PC-3 (cell line): ENCODE results near the gene S1PR2. TPM values are rescaled to one million over a fixed set of nuclear protein-coding genes. Genes with fewer than 3 reads are reported as not detected.

ENCODE experiments used
- ATAC-seq: fragments of 200-7000 bp; cut with Tn5 transposase; 2 replicates; pipeline ENCODE4 v1.9.1; 2020; ENCODE audit warnings: mild to moderate bottlenecking, moderate library complexity
- BruUV-seq: library from RNA; stranded (reverse); fragments of 400-500 nt; replicated peaks from 2 replicates; lab custom pipeline; 2021; lab: Mats Ljungman, UMichigan
- CTCF ChIA-PET: fragments of 300-600 bp; sonication (Branson Sonifier 250); formaldehyde crosslinking; loops from one replicate; lab custom pipeline; 2022; ENCODE audit warnings: antibody characterized with exemption; lab: Charles Lee
- POLR2A ChIA-PET: fragments of 300-600 bp; sonication (Branson Sonifier 250); formaldehyde crosslinking; loops from one replicate; lab custom pipeline; 2022; ENCODE audit warnings: antibody characterized with exemption; ENCODE audit not compliant: unreplicated experiment; lab: Charles Lee
- DNase-seq: peaks from one replicate; pipeline ENCODE4 v3.0.0-alpha.2; 2015
- H2AFZ ChIP-seq: fragments of 300-600 bp; sonication (generic); 2 replicates; pipeline ENCODE4 v1.6.0; 2016; ENCODE audit warnings: antibody characterized with exemption, low read length
- H3F3A ChIP-seq: fragments of 300-600 bp; sonication (generic); one replicate; pipeline ENCODE4 v1.6.0; 2017; ENCODE audit warnings: antibody characterized with exemption, low read length, control low read depth, mild to moderate bottlenecking; ENCODE audit not compliant: unreplicated experiment
- H3K27ac ChIP-seq: fragments of 300-600 bp; sonication (generic); 2 replicates; pipeline ENCODE4 v1.5.1; 2016; ENCODE audit warnings: mild to moderate bottlenecking, low read length
- H3K27me3 ChIP-seq: fragments of 300-600 bp; sonication (generic); 2 replicates; pipeline ENCODE4 v1.6.1; 2016; ENCODE audit warnings: low read length, mixed read lengths
- H3K36me3 ChIP-seq: fragments of 300-600 bp; sonication (generic); 2 replicates; pipeline ENCODE4 v1.6.1; 2016; ENCODE audit warnings: low read depth, mixed run types, low read length, mixed read lengths
- H3K4me1 ChIP-seq: fragments of 300-600 bp; sonication (generic); 2 replicates; pipeline ENCODE4 v1.5.1; 2016; ENCODE audit warnings: low read length; ENCODE audit not compliant: insufficient read depth
- H3K4me2 ChIP-seq: fragments of 300-600 bp; sonication (generic); 2 replicates; pipeline ENCODE4 v1.6.0; 2016; ENCODE audit warnings: low read length
- H3K4me3 ChIP-seq: fragments of 300-600 bp; sonication (generic); 2 replicates; pipeline ENCODE4 v1.5.1; 2016; ENCODE audit warnings: mild to moderate bottlenecking, low read length, mixed read lengths
- H3K79me2 ChIP-seq: fragments of 300-600 bp; sonication (generic); 2 replicates; pipeline ENCODE4 v1.6.1; 2017; ENCODE audit warnings: low read length, mixed read lengths
- H3K9ac ChIP-seq: fragments of 300-600 bp; sonication (generic); 2 replicates; pipeline ENCODE4 v1.6.0; 2016; ENCODE audit warnings: mild to moderate bottlenecking, low read length
- H3K9me2 ChIP-seq: fragments of 300-600 bp; sonication (generic); replicated peaks from 2 replicates; pipeline ENCODE4 v1.6.1; 2016; ENCODE audit warnings: mixed run types, low read length, mixed read lengths
- H3K9me3 ChIP-seq: fragments of 300-600 bp; sonication (generic); 2 replicates; pipeline ENCODE4 v1.6.1; 2016; ENCODE audit warnings: low read length, mixed read lengths
- H4K20me1 ChIP-seq: fragments of 300-600 bp; sonication (generic); 2 replicates; pipeline ENCODE4 v1.6.1; 2016; ENCODE audit warnings: low read length, mixed read lengths
- EZH2 ChIP-seq: fragments of 300-600 bp; sonication (generic); IDR thresholded peaks from one replicate; pipeline ENCODE4 v1.6.1; 2017; ENCODE audit warnings: antibody characterized with exemption, mild to moderate bottlenecking, low read length; ENCODE audit not compliant: unreplicated experiment
- EZH2phosphoT487 ChIP-seq: fragments of 300-600 bp; sonication (generic); IDR thresholded peaks from 2 replicates; pipeline ENCODE4 v1.6.1; 2018; ENCODE audit warnings: mild to moderate bottlenecking, antibody characterized with exemption, low read length, borderline replicate concordance
- intact Hi-C: fragments of 100-400 bp; cut with micrococcal nuclease; formaldehyde crosslinking; loops from 2 replicates; pipeline ENCODE4 v1.9.0; 2023
- total RNA-seq: library from RNA; depleted of rRNA; stranded (reverse); fragments of >200 nt; gene quantifications from 2 replicates; pipeline ENCODE4 v1.2.3, GENCODE V29; 2014
- TF ChIP-seq, protein P1 (sequence below): fragments of 300-600 bp; sonication (generic); conservative IDR thresholded peaks from 2 replicates; pipeline ENCODE4 v1.5.1; 2017; ENCODE audit warnings: antibody characterized with exemption, low read depth, mild to moderate bottlenecking, low read length

Gene S1PR2
- total RNA-seq, 1 experiment from 2014 or later = 4.1 TPM

DNA sequence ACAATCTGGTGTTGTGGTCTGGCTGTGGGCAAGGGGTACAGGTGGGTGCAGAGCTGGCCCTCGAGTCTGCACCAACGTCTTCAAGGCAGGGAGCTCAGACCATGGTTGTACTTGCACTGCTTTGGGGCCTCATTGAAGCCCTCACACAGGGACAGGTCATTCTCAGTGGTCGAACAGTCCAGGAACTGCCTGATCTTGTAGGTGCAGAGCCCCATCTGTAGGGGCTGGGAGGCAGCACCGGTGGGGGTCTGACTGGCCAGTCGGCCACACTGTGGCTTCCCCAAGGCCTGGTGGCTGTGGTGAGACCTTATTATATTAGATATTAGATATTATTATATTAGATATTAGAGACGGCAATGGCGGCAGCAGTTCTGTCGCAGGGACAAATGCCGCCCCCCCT, 14.0 kb downstream of the S1PR2 start:
- H3K4me1 ChIP-seq = no peaks in the 10 kb centered on the region
- no peaks in the 10 kb centered on the region for H3K79me2 ChIP-seq
- H2AFZ ChIP-seq = no peak overlapping the region
- no peaks in the 10 kb centered on the region for H3K9me3 ChIP-seq
- no TSS peak for BruUV-seq
- no peaks in the 10 kb centered on the region for H3K27me3 ChIP-seq
- intact Hi-C loops = no loop called here
- TF ChIP-seq, protein P1, sequence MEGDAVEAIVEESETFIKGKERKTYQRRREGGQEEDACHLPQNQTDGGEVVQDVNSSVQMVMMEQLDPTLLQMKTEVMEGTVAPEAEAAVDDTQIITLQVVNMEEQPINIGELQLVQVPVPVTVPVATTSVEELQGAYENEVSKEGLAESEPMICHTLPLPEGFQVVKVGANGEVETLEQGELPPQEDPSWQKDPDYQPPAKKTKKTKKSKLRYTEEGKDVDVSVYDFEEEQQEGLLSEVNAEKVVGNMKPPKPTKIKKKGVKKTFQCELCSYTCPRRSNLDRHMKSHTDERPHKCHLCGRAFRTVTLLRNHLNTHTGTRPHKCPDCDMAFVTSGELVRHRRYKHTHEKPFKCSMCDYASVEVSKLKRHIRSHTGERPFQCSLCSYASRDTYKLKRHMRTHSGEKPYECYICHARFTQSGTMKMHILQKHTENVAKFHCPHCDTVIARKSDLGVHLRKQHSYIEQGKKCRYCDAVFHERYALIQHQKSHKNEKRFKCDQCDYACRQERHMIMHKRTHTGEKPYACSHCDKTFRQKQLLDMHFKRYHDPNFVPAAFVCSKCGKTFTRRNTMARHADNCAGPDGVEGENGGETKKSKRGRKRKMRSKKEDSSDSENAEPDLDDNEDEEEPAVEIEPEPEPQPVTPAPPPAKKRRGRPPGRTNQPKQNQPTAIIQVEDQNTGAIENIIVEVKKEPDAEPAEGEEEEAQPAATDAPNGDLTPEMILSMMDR = no peak
- TF ChIP-seq EZH2 (no peak), EZH2phosphoT487 (no peak)
- no peak for ATAC-seq
- no peaks in the 10 kb centered on the region for H3K9me2 ChIP-seq
- ChIA-PET CTCF (no interaction called here), POLR2A (no interaction called here)
- H3K27ac ChIP-seq = no peak overlapping the region
- no peaks in the 10 kb centered on the region for H3K36me3 ChIP-seq
- no peaks in the 10 kb centered on the region for H4K20me1 ChIP-seq
- H3F3A ChIP-seq = no peaks in the 10 kb centered on the region
- H3K4me3 ChIP-seq = no peak overlapping the region
- H3K9ac ChIP-seq = no peak overlapping the region
- DNase-seq = no peak
- H3K4me2 ChIP-seq = no peak overlapping the region

DNA sequence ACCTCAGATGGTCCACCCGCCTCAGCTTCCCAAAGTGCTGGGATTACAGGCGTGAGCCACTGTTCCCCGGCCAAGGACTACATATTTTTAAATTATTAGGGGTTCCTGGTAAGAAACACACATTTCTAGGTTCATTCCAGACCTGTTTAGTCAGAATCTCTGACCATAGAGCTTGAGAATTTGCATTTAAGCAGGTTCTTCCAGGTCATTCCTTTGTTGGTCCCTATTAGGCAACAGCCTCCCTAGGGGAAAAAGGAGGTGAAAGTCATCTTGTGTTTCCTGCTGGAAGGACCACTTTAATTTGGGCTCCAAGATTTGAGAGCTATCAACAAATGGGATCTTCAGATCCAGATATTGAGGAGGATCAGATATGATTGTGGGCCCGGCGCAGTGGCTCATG, 16.3 kb downstream of the S1PR2 start:
- no peaks in the 10 kb centered on the region for H3K27me3 ChIP-seq
- TF ChIP-seq EZH2phosphoT487 = no peak
- TF ChIP-seq EZH2 = no peak
- TF ChIP-seq, protein P1 = no peak
- H3K36me3 ChIP-seq = no peaks in the 10 kb centered on the region
- H3K9ac ChIP-seq = no peak overlapping the region
- H3F3A ChIP-seq = no peaks in the 10 kb centered on the region
- intact Hi-C loops = no loop called here
- H4K20me1 ChIP-seq = no peaks in the 10 kb centered on the region
- H3K9me3 ChIP-seq = no peaks in the 10 kb centered on the region
- no peak overlapping the region for H3K4me3 ChIP-seq
- POLR2A ChIA-PET = no interaction called here
- H3K79me2 ChIP-seq = no peaks in the 10 kb centered on the region
- BruUV-seq = no TSS peak
- CTCF ChIA-PET = no interaction called here
- peak; percentile 63 for DNase-seq
- H3K27ac ChIP-seq = no peak overlapping the region
- H3K9me2 ChIP-seq = no peaks in the 10 kb centered on the region
- H3K4me1 ChIP-seq = peaks cover under 1% of the 10 kb centered on the region; the same call in 1 of the 2 replicates
- no peak for ATAC-seq
- H3K4me2 ChIP-seq = no peak overlapping the region
- H2AFZ ChIP-seq = no peak overlapping the region

DNA sequence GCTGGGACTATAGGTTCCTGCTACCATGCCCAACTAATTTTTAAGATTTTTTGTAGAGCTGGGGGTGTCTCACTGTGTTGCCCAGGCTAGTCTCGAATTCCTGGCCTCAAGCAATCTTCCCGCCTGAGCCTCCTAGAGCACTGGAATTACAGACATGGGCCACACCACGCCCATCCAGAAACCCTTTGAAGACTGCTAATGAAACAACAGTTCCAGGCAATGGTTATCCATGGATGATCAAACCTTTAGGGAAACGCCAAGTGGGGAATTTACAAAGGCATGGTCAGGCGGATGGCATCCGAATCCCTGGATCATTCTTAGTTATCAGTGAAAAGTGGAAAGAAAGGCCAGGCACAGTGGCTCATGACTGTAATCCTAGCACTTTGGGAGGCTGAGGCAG, 19.4 kb downstream of the S1PR2 start:
- Histone ChIP-seq H3K4me1 (peaks cover 12% of the 10 kb centered on the region), H3K9ac (no peak overlapping the region), H3K79me2 (no peaks in the 10 kb centered on the region), H3F3A (no peaks in the 10 kb centered on the region), H3K9me3 (no peaks in the 10 kb centered on the region), H3K27ac (no peak overlapping the region), H4K20me1 (no peaks in the 10 kb centered on the region), H2AFZ (no peak overlapping the region), H3K27me3 (no peaks in the 10 kb centered on the region), H3K36me3 (no peaks in the 10 kb centered on the region), H3K9me2 (no peaks in the 10 kb centered on the region), H3K4me3 (no peak overlapping the region), H3K4me2 (no peak overlapping the region)
- intact Hi-C loops = no loop called here
- DNase-seq = no peak
- ChIA-PET POLR2A (no interaction called here), CTCF (interaction anchor here (0.6 kb wide), 1 partner anchor 8 kb away, joined by 3 read pairs; no protein-coding TSS in a partner anchor)
- no peak for ATAC-seq
- TF ChIP-seq EZH2phosphoT487 = no peak
- no TSS peak for BruUV-seq
